ENCODE measurements around the gene IMPG2. TPM values are rescaled to one million over a fixed set of nuclear protein-coding genes. Genes with fewer than 3 reads are reported as not detected.

IMPG2 gene
- total RNA-seq, 1 donor from 2014 or later, result 0.29 TPM

DNA sequence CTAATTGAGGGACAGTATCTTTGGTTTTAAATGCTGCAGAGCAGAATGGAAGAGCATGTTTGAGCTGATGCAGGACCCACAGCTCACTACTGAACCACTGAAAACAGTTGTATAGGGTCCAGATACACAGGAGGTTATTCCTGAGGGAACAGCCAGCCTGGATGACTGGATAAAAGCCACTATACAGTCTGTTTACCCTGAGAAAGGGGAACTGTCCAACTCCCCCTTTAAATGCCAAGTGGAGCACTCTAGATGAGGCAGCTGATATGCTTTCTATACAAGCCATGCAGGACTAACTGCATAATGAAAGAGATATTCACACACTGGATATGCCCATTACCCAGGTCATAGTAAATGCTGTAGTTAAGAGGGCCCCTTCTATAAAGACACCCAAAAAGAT is 138.6 kb downstream of the IMPG2 start:
- no peaks in the 10 kb centered on the region for H3K4me1 ChIP-seq
- H3K27me3 ChIP-seq, result no peaks in the 10 kb centered on the region
- H3K4me3 ChIP-seq, result no peak overlapping the region
- intact Hi-C loops (cut with DNase I), result no loop called here
- DNase-seq (no peak), ATAC-seq (no peak)
- no peaks in the 10 kb centered on the region for H3K9me3 ChIP-seq
- H3K27ac ChIP-seq, result no peak overlapping the region
- H3K36me3 ChIP-seq, result no peaks in the 10 kb centered on the region
- no peak for TF ChIP-seq CTCF (IDR thresholded peaks at IDR 0.05)

DNA sequence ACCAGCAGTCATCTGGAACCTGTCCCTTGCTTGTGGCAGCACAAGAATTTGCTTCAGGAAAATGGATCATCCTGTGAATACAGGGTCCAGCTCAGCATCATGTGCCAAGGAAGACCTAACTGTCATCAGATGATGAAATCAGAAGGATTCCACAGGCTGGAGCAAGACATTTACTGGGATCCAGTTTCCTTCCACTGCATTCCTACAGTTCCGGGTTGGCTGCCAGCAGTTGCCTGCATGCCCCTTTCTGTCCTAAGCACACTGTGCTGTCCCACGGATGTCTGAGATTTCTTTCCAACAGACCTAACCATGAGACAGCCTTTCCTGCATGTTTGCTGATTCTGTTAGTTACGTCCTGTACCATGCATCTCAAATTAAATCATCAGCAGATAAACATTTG is 140.7 kb downstream of the IMPG2 start:
- Histone ChIP-seq H3K36me3 (no peaks in the 10 kb centered on the region), H3K4me1 (no peaks in the 10 kb centered on the region), H3K27me3 (no peaks in the 10 kb centered on the region), H3K27ac (no peak overlapping the region), H3K9me3 (no peaks in the 10 kb centered on the region), H3K4me3 (no peak overlapping the region)
- DNase-seq (no peak), ATAC-seq (no peak)
- no peak for TF ChIP-seq CTCF (IDR thresholded peaks at IDR 0.05)
- intact Hi-C loops (cut with DNase I), result no loop called here

DNA sequence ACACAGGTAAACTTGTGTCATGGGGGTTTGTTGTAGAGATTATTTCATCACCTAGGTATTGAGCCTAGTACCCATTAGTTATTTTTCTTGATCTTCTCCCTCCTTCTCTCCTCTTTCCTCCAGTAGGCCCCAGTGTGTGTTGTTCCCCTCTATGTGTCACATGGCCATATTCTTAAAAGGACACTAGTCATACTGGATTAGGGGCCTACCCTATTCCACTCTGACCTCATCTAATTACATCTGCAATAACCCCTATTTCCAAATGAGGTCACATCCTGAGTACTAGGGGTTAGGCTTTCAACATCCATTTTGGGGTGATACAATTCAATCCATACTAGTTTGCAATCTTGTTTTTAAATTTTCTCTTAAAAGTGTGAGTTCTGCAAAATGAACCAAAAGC is 142.8 kb downstream of the IMPG2 start:
- no peak for TF ChIP-seq CTCF (IDR thresholded peaks at IDR 0.05)
- Histone ChIP-seq H3K36me3 (no peaks in the 10 kb centered on the region), H3K4me1 (no peaks in the 10 kb centered on the region), H3K27ac (no peak overlapping the region), H3K9me3 (no peaks in the 10 kb centered on the region), H3K27me3 (no peaks in the 10 kb centered on the region), H3K4me3 (no peak overlapping the region)
- intact Hi-C loops (cut with DNase I), result no loop called here
- ATAC-seq, result no peak
- DNase-seq, result no peak

Other genes with a start within 250 kb of the IMPG2 start
- gene SENP7, start 192.6 kb upstream of the IMPG2 start, total RNA-seq, result 20.0 TPM
- 15.1 TPM for gene TRMT10C, start 241.3 kb upstream of the IMPG2 start, total RNA-seq